EL (cell line): ENCODE measurements around the gene LPIN1.
"Not testable (repeated sequence)": the region's sequence is repeated elsewhere in the genome, so short reads cannot be mapped to it uniquely, and the experiment has no call there.

Experiments used
- DNase-seq: peaks from one replicate; pipeline ENCODE4 v3.0.0-alpha.2; 2016

Gene LPIN1

GRCh38 chr2:11715987-11716652, 30.3 kb upstream of the LPIN1 start:
- DNase-seq, result no peak

GRCh38 chr2:11716689-11717321, 29.6 kb upstream of the LPIN1 start:
- DNase-seq, result no peak

GRCh38 chr2:11717623-11718022, 28.8 kb upstream of the LPIN1 start:
- DNase-seq, result no peak

- DNase-seq, result no peak
Observed at GRCh38 chr2:11718606-11719005, 27.8 kb upstream of the LPIN1 start.

- DNase-seq, result no peak
Observed at GRCh38 chr2:11719230-11719977, 27.0 kb upstream of the LPIN1 start.

- DNase-seq, result no peak
Observed at GRCh38 chr2:11720752-11721151, 25.7 kb upstream of the LPIN1 start.

GRCh38 chr2:11722292-11723060, 24.0 kb upstream of the LPIN1 start:
- DNase-seq, result no peak

GRCh38 chr2:11723061-11723371, 23.4 kb upstream of the LPIN1 start:
- no peak for DNase-seq

GRCh38 chr2:11724151-11724550, 22.3 kb upstream of the LPIN1 start:
- DNase-seq, result no peak

GRCh38 chr2:11726384-11726783, 20.0 kb upstream of the LPIN1 start:
- no peak for DNase-seq

- no peak for DNase-seq
Observed at GRCh38 chr2:11729362-11730212, 16.8 kb upstream of the LPIN1 start.

- peak; percentile 33 for DNase-seq
Observed at GRCh38 chr2:11731214-11731984, 15.0 kb upstream of the LPIN1 start.

GRCh38 chr2:11732587-11732986, 13.8 kb upstream of the LPIN1 start:
- no peak for DNase-seq

- DNase-seq, result not testable (repeated sequence)
Observed at GRCh38 chr2:11737852-11738251, 8.6 kb upstream of the LPIN1 start.

GRCh38 chr2:11738589-11739436, 7.6 kb upstream of the LPIN1 start:
- peak; percentile 91 for DNase-seq

GRCh38 chr2:11740723-11741122, 5.7 kb upstream of the LPIN1 start:
- DNase-seq, result no peak

- peak; percentile 36 for DNase-seq
Observed at GRCh38 chr2:11742317-11742701, 4.1 kb upstream of the LPIN1 start.

- DNase-seq, result no peak
Observed at GRCh38 chr2:11742702-11743357, 3.6 kb upstream of the LPIN1 start.

- no peak for DNase-seq
Observed at GRCh38 chr2:11743366-11743765, 3.1 kb upstream of the LPIN1 start.
